ENCODE measurements around the gene CACNA1B.

GRCh38 chr9:137943655-137944054 lies 66.1 kb downstream of the CACNA1B start:
- TF ChIP-seq EP300 (IDR thresholded peaks at IDR 0.05), result no peak
- no peak for TF ChIP-seq ZC3H11A (IDR thresholded peaks at IDR 0.05)
- TF ChIP-seq KDM5A (IDR thresholded peaks at IDR 0.05), result no peak
- no peak for TF ChIP-seq CHD2 (IDR thresholded peaks at IDR 0.05; ENCODE audit: low read length, partially characterized antibody)
- no peak for TF ChIP-seq USF2 (IDR thresholded peaks at IDR 0.05)
